ENCODE measurements around the gene HS6ST3.

Gene HS6ST3

DNA sequence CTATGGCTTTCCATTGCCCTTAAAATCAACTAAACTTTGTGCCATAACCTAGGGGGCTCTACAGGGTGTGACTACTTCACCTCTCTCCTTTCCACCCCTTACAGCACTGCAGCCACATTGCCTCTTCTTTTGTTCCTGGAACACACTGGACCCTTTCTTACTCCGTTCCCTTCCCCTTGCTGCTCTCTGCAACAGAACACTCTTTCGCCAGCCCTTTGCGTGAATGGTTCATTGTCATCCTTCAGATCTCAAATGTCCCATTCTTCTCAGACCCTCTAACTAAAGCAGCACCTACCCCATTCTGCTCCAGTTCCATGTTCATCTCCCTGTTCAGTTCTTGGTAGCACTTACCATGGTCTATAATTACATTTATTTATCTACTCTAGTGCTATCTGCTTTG is 696.1 kb downstream of the HS6ST3 start:
- DNase-seq (ENCODE audit: low read depth in 2 of 2): no peak

GRCh38 chr13:96792188-96792587 is 702.3 kb downstream of the HS6ST3 start:
- no peak for DNase-seq (ENCODE audit: low read depth in 2 of 2)

GRCh38 chr13:96792736-96793403 is 703.0 kb downstream of the HS6ST3 start:
- DNase-seq (ENCODE audit: low read depth in 2 of 2): no peak

DNA sequence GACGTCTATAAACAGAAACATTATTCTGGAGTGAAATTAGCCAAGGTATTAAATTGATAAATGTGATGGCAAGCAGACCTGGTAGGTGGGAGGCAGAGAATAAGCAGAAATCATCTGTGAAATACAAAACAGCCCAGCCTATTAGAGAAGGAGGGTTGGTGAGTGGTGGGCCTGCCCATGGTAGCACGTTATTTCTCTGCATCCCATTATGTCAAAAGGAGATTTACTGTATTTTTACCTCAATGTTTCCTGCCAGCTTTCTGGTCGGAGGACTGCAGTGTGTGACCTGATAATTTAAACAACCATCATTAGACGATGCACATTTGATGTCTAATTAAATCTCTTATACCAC is 703.5 kb downstream of the HS6ST3 start:
- DNase-seq (ENCODE audit: low read depth in 2 of 2): no peak

DNA sequence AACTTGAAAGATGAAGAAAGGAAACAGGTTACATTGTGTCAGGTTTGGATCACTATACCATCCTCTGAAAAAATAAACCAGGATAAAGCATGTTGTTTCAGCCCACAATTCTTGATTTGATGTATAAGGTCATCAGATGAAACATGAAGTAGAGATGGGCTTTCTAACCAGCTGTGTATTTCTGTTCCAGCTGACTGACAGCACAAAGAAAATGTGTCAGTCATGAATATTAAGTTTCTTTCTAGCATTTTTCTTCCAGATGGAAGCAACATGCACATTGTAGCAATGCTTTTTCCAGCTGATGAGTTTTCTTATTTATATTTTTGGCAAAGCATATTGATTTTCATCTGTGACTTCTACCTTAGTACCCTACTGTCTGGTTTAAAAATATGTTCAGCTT is 704.8 kb downstream of the HS6ST3 start:
- DNase-seq (ENCODE audit: low read depth in 2 of 2): no peak

GRCh38 chr13:96795670-96796069 is 705.8 kb downstream of the HS6ST3 start:
- DNase-seq (ENCODE audit: low read depth in 2 of 2): no peak

DNA sequence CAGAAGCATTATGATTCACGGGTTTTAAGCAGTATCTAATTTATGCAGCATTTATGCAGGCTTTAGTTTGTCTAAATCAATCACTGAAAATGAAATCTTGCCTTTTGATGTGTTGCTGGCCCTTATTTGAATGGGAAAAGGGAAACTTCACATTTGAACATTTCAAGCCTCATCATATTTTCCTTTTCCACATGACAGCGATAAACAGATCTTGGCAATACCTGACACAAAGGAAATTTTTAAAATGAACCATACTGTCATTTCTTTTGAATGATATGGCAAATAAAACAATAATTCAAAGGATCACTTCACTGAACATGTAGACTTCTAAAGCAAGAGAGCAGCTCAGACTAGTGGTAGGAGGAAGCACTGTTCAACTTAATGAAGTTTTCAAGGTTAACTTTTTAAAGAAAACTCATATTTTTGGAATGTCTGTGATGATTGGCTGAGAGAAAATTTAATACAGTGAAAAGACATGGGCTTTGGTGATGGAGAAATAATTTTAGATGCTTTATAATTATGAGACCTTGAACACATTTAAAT is 706.3 kb downstream of the HS6ST3 start:
- DNase-seq (ENCODE audit: low read depth in 2 of 2): no peak

- no peak for DNase-seq (ENCODE audit: low read depth in 2 of 2)
These were observed 707.2 kb downstream of the HS6ST3 start for GRCh38 chr13:96797136-96797535.

DNA sequence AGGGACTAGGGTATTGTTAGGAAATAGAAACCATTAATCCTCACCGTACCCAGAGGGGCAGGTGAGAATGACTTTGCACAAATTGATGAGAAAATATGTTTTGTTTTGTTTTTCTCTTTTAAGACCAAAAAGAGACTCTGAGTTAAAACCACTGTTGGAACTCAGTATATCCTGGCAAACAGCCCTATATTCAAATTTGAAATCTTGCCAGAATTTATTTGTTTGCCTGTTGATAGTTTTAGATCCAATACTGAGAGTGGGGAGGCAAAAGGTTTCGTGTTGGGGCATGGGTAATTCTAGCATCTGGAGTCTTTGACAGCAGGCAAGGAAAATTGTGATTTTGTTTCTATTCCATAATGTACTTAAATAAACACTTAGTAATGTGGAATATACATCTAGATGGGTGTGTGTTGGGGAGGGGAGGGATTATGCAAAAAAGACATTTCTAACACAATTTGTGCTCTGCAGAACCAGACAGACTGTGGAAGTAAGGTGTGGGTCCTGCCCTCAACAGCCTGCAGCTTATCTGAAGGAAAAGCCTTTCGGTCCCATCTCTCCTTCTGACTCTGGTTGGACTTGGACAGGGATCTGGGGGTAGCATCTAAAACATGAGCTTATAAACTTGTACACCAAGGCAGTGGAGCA is 713.7 kb downstream of the HS6ST3 start:
- DNase-seq (ENCODE audit: low read depth in 2 of 2): no peak

DNA sequence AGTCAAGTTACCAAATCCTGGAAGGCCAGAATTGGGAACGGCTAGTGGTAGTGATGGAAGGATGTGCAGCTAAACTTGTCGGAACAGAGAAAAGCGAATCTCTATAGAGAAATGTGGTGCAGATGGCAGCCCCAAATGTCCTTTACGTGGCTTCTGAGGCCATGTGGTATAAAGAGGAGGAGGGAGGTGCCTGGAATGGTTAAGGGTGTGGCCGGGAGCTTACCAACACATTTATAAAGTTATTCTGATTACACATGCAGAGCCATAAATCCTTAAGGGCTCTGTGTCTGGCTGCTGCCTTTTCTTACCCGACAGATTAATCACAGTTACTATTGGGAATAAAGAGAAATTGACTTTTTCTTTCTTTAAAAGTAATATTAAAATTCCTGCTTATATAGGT is 714.3 kb downstream of the HS6ST3 start:
- no peak for DNase-seq (ENCODE audit: low read depth in 2 of 2)

- no peak for DNase-seq (ENCODE audit: low read depth in 2 of 2)
These were observed 716.8 kb downstream of the HS6ST3 start for GRCh38 chr13:96806746-96807145.

- DNase-seq (ENCODE audit: low read depth in 2 of 2): no peak
These were observed 719.6 kb downstream of the HS6ST3 start for GRCh38 chr13:96809366-96810096.

GRCh38 chr13:96810104-96810503 is 720.2 kb downstream of the HS6ST3 start:
- no peak for DNase-seq (ENCODE audit: low read depth in 2 of 2)

DNA sequence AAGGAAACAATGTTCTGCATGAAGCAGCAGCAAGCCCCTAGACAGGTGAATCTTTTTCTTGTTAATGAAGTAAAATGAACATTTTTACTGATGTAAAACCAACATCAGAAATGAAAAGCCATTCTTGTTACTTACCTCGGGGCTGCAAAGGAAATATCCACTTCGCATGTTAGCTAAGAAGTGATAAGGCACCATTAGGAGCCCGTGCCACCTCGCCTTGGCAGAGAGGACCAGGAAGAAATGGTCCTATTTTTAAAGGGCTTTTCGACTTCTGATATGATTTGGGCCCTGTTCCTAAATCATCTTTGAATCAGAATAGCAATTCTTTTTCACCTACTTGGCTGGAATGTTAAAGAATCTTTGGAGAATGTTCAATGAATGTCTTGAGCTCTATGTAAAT is 721.1 kb downstream of the HS6ST3 start:
- no peak for DNase-seq (ENCODE audit: low read depth in 2 of 2)

GRCh38 chr13:96816261-96816660 is 726.4 kb downstream of the HS6ST3 start:
- no peak for DNase-seq (ENCODE audit: low read depth in 2 of 2)

DNA sequence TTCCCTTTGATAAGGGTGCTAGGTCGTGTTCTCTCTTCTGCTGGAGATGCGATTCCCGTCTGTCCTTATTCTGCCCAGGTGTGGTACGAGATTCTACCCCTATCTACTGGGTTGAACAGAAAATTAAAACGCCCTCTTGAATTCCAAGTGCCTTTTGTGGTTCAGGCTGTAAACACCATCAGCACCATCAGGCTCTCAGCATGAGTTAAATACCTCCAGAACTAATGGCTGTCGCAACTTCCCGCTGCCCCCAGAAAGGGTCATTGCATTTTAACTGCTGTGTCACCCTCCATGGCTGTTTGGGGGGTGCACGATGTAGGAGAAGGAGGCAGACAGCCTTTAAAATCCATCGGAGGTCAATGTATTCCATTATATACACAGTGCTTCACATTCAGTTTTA is 727.0 kb downstream of the HS6ST3 start:
- no peak for DNase-seq (ENCODE audit: low read depth in 2 of 2)

DNA sequence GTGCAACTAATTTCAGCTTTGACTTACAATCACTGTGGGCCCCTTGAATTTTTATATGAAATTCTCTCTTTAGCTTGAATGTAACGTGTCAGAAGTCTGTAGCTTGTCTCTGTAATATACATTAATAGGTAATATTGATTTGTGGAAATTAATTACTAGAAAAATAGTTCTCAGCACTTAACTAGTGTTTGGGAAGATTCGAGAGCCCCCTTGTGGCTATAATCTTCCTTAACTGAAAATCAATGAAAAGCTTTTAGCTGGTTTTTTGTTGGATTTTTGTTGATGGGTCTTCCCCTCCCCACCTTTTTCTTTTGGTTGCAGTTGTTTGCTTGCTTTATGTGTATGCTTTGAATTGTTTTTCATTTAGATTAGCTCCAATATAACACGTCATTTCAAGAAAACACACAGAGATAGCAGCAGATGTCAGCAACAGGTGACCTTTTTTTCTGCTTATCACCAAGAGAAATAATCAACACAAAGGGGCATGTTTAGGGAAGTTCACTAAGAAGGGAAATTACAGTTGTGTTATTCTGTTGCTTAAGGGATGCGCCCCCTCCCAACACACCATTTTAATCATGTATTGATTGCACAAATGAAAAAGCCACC is 727.5 kb downstream of the HS6ST3 start:
- DNase-seq (ENCODE audit: low read depth in 2 of 2): no peak

- DNase-seq (ENCODE audit: low read depth in 2 of 2): no peak
These were observed 729.5 kb downstream of the HS6ST3 start for GRCh38 chr13:96819375-96819774.

DNA sequence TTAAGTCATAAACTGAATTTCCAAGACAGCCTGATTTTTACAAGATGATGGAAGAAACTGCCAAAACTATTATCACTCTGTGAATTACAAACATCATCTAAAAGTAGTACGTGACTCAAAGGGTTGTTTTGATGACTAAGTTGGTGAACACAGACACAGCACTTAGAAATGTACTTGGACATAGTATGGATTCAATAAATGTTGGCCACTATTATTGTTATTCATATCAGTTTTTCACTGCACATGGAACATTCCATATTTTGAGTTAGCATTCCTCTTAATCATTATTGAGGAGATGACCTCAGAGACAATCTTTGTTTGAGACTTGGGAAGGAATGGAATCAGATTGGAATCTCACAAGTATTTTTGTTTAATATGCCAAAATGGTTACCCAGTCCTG is 731.5 kb downstream of the HS6ST3 start:
- no peak for DNase-seq (ENCODE audit: low read depth in 2 of 2)

DNA sequence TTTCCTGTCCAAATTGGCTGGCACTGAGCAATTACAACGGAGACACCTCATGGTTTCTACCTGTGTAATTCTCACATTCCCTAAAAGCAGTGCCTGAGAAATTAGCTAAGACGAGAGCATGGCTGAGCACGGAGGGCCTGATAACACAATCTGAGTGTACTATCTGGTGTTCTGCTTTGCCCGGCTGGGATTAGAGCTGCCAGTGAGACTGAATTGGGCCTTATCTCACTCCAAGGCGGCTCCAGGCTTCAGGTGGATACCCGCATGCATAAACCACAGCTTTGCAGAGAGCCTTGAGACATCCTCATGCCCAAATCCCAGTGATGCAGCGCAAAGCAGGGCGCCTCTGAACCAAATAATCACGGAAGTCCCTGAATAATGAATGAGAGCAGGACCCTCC is 732.1 kb downstream of the HS6ST3 start:
- no peak for DNase-seq (ENCODE audit: low read depth in 2 of 2)

GRCh38 chr13:96822895-96823294 is 733.0 kb downstream of the HS6ST3 start:
- DNase-seq (ENCODE audit: low read depth in 2 of 2): no peak

GRCh38 chr13:96824140-96824539 is 734.2 kb downstream of the HS6ST3 start:
- no peak for DNase-seq (ENCODE audit: low read depth in 2 of 2)

DNA sequence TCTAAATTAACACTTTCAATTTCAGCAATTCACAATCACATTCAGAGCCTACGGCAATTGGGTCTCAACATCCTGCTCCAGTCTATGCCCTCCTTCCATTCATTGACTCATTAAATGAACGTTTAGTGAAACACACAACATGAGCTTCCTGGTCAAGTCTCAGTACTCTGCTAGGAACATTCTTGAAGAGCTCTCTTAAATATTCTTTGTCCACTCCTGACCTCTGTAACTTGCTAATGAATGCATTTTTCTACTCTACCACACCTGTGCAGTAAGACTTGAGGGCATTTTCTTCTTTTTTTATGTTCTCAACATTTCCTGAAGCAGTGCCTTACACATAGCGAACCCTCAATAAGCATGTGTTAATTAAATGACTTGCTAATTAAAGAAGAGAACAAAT is 735.7 kb downstream of the HS6ST3 start:
- DNase-seq (ENCODE audit: low read depth in 2 of 2): no peak

All from stimulated activated CD8-positive, alpha-beta memory T cell treated with anti-CD3 and anti-CD28 coated beads, Interleukin-7, amount 100 ng/mL, for 1 hour (primary cell).